CD4-positive, CD25-positive, alpha-beta regulatory T cell (primary cell): ENCODE data around the gene RERE. TPM values are rescaled to one million over a fixed set of nuclear protein-coding genes. Genes with fewer than 3 reads are reported as not detected.
"Not testable (repeated sequence)": the region's sequence is repeated elsewhere in the genome, so short reads cannot be mapped to it uniquely, and the experiment has no call there.

Experiments
- ATAC-seq, 2 donors: fragments of 150-1000 bp; cut with Tn5 transposase; one replicate each; pipeline ENCODE4 v1.10.0; 2021; ENCODE audit warnings: low read depth in 2 of 2, moderate number of reproducible peaks in 2 of 2, moderate library complexity in 1 of 2
- DNase-seq, 3 donors: peaks; one replicate each; pipeline versions ENCODE4 v3.0.0 to v3.0.0-alpha.2; 2012 to 2022; ENCODE audit warnings: mixed read lengths in 1 of 3
- H3K27ac ChIP-seq: one replicate; pipeline ENCODE4 v1.7.0; 2013; ENCODE audit warnings: mild to moderate bottlenecking, low read length; ENCODE audit not compliant: insufficient read depth, poor library complexity, severe bottlenecking
- H3K27me3 ChIP-seq: one replicate; pipeline ENCODE4 v1.7.0; 2013; ENCODE audit warnings: low read length; ENCODE audit not compliant: control insufficient read depth, insufficient read depth
- H3K36me3 ChIP-seq: one replicate; pipeline ENCODE4 v1.7.0; 2013; ENCODE audit warnings: mild to moderate bottlenecking, low read length, moderate library complexity; ENCODE audit not compliant: control insufficient read depth, insufficient read depth
- H3K4me1 ChIP-seq: 2 replicates; pipeline ENCODE4 v1.7.0; 2013; ENCODE audit warnings: mild to moderate bottlenecking, low read length; ENCODE audit not compliant: insufficient read depth, control insufficient read depth, poor library complexity, severe bottlenecking
- H3K4me3 ChIP-seq: one replicate; pipeline ENCODE4 v1.7.0; 2013; ENCODE audit warnings: low read depth, mild to moderate bottlenecking, low read length, moderate library complexity
- H3K9me3 ChIP-seq, 2 experiments: 1 replicate in 1 of 2; 2 replicates in 1 of 2; pipeline ENCODE4 v1.7.0; 2013; ENCODE audit warnings: low read length in 2 of 2, mild to moderate bottlenecking in 1 of 2, moderate library complexity in 1 of 2; ENCODE audit not compliant: control insufficient read depth in 2 of 2
- H3K27ac Mint-ChIP-seq, 3 donors: one replicate each; pipeline ENCODE4 v1.8.0; 2020 to 2022; ENCODE audit warnings: mild to moderate bottlenecking in 3 of 3, mixed read lengths in 3 of 3, moderate library complexity in 2 of 3
- H3K27me3 Mint-ChIP-seq: one replicate; pipeline ENCODE4 v1.8.0; 2022; ENCODE audit warnings: mild to moderate bottlenecking, mixed read lengths
- H3K36me3 Mint-ChIP-seq: one replicate; pipeline ENCODE4 v1.8.0; 2020; ENCODE audit warnings: mixed read lengths
- H3K4me1 Mint-ChIP-seq, 4 donors: one replicate each; pipeline ENCODE4 v1.8.0; 2020 to 2022; ENCODE audit warnings: mixed read lengths in 4 of 4, mild to moderate bottlenecking in 1 of 4
- H3K4me3 Mint-ChIP-seq, 4 donors: one replicate each; pipeline ENCODE4 v1.8.0; 2020 to 2022; ENCODE audit warnings: mild to moderate bottlenecking in 4 of 4, mixed read lengths in 4 of 4, moderate library complexity in 3 of 4
- H3K9me3 Mint-ChIP-seq, 7 donors: one replicate each; pipeline ENCODE4 v1.8.0; 2020 to 2022; ENCODE audit warnings: mixed read lengths in 7 of 7, mild to moderate bottlenecking in 3 of 7, moderate library complexity in 2 of 7
- polyA plus RNA-seq, 4 donors: library from polyadenylated mRNA; unstranded; fragments of 300-500 nt; fragmentation: Illumina TruSeq; gene quantifications; one replicate each; pipeline ENCODE4 v1.2.3, GENCODE V29; 2021
- total RNA-seq: library from RNA; stranded (reverse); gene quantifications from one replicate; pipeline ENCODE4 v1.2.3, GENCODE V29; 2022

Gene RERE
- total and polyA plus RNA-seq, 5 donors from 2014 or later: 3.1 to 127 (median 5.7) TPM

GRCh38 chr1:8599646-8600212, 217.7 kb downstream of the RERE start:
- peak overlapping the region in 1 of 3 donors; percentile 40 for H3K27ac Mint-ChIP-seq
- peaks cover 38 to 67% (median 51%) of the 10 kb centered on the region in 4 donors for H3K4me1 Mint-ChIP-seq

DNA sequence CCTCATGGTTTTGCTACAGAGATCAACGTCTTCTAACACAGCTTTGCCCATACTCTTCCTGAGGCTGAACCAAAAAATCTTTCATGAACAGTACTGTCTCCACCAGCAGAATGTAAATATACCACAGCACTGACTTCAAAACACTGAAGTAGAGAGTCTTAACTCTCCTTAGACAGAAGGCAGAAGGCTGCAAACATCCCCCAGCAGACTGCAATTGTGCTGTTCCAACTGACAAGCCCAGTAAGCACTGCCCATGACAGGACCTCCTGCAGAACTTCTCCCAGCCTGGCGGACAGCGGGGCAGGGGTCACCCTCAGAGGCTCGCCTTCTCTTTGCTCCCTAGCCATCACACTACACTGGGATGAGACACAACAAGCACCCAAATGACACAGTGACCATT, 218.7 kb downstream of the RERE start:
- peaks cover 29 to 63% (median 43%) of the 10 kb centered on the region in 4 donors for H3K4me1 Mint-ChIP-seq
- H3K27me3 Mint-ChIP-seq: no peaks in the 10 kb centered on the region
- Histone ChIP-seq H3K4me3 (no peak overlapping the region), H3K27me3 (no peaks in the 10 kb centered on the region), H3K36me3 (no peaks in the 10 kb centered on the region), H3K27ac (no peak overlapping the region), H3K9me3 (no peaks in the 10 kb centered on the region), H3K4me1 (peaks cover 23% of the 10 kb centered on the region)
- H3K36me3 Mint-ChIP-seq: no peaks in the 10 kb centered on the region
- H3K9me3 Mint-ChIP-seq: peaks cover 0 to 2% (median 0%) of the 10 kb centered on the region in 7 donors
- peak overlapping the region in 1 of 3 donors; percentile 76 for H3K27ac Mint-ChIP-seq
- H3K4me3 Mint-ChIP-seq: no peak overlapping the region
- peak in 1 of 3 donors; percentile 31 for DNase-seq
- ATAC-seq: no peak

More at GRCh38 chr1:8599646-8600212, 217.7 kb downstream of the RERE start:
- no peak for DNase-seq
- ATAC-seq: no peak
- H3K27me3 ChIP-seq: no peaks in the 10 kb centered on the region
- Mint-ChIP-seq H3K4me3 (peak overlapping the region in 1 of 4 donors; percentile 36), H3K9me3 (peaks cover 0 to 2% (median 0%) of the 10 kb centered on the region in 7 donors), H3K27me3 (no peaks in the 10 kb centered on the region), H3K36me3 (no peaks in the 10 kb centered on the region)
- H3K4me3 ChIP-seq: no peak overlapping the region
- H3K36me3 ChIP-seq: no peaks in the 10 kb centered on the region
- no peak overlapping the region for H3K27ac ChIP-seq
- peaks cover 31% of the 10 kb centered on the region for H3K4me1 ChIP-seq
- no peaks in the 10 kb centered on the region for H3K9me3 ChIP-seq

GRCh38 chr1:8598060-8598724, 219.2 kb downstream of the RERE start:
- Mint-ChIP-seq H3K4me3 (no peak overlapping the region), H3K4me1 (peaks cover 26 to 57% (median 40%) of the 10 kb centered on the region in 4 donors), H3K9me3 (peaks cover 0 to 2% (median 0%) of the 10 kb centered on the region in 7 donors), H3K36me3 (no peaks in the 10 kb centered on the region), H3K27ac (peak overlapping the region in 2 of 3 donors; percentile 14 to 76), H3K27me3 (no peaks in the 10 kb centered on the region)
- ATAC-seq (no peak), DNase-seq (no peak)
- no peak overlapping the region for H3K27ac ChIP-seq
- no peak overlapping the region for H3K4me3 ChIP-seq
- H3K4me1 ChIP-seq: peaks cover 17% of the 10 kb centered on the region
- H3K36me3 ChIP-seq: no peaks in the 10 kb centered on the region
- H3K27me3 ChIP-seq: no peaks in the 10 kb centered on the region
- no peaks in the 10 kb centered on the region for H3K9me3 ChIP-seq

- H3K36me3 Mint-ChIP-seq: no peaks in the 10 kb centered on the region
- peaks cover 0 to 2% (median 0%) of the 10 kb centered on the region in 7 donors for H3K9me3 Mint-ChIP-seq
- Histone ChIP-seq H3K36me3 (no peaks in the 10 kb centered on the region), H3K27me3 (no peaks in the 10 kb centered on the region), H3K4me1 (peaks cover 10% of the 10 kb centered on the region), H3K9me3 (no peaks in the 10 kb centered on the region), H3K4me3 (no peak overlapping the region), H3K27ac (no peak overlapping the region)
- H3K4me3 Mint-ChIP-seq: no peak overlapping the region
- H3K4me1 Mint-ChIP-seq: peaks cover 18 to 52% (median 32%) of the 10 kb centered on the region in 4 donors
- DNase-seq: no peak
- H3K27me3 Mint-ChIP-seq: no peaks in the 10 kb centered on the region
- no peak for ATAC-seq
- H3K27ac Mint-ChIP-seq: no peak overlapping the region
Observed at GRCh38 chr1:8597455-8597854, 220.0 kb downstream of the RERE start.

GRCh38 chr1:8595941-8596340, 221.5 kb downstream of the RERE start:
- no peaks in the 10 kb centered on the region for H3K27me3 Mint-ChIP-seq
- peak overlapping the region in 2 of 3 donors; percentile 56 to 61 for H3K27ac Mint-ChIP-seq
- no peak overlapping the region for H3K4me3 Mint-ChIP-seq
- no peak for ATAC-seq
- peak in 1 of 3 donors; percentile 32 for DNase-seq
- no peaks in the 10 kb centered on the region for H3K4me1 ChIP-seq
- no peaks in the 10 kb centered on the region for H3K9me3 ChIP-seq
- H3K36me3 Mint-ChIP-seq: no peaks in the 10 kb centered on the region
- no peaks in the 10 kb centered on the region for H3K27me3 ChIP-seq
- no peak overlapping the region for H3K4me3 ChIP-seq
- no peaks in the 10 kb centered on the region for H3K36me3 ChIP-seq
- H3K4me1 Mint-ChIP-seq: peaks cover 16 to 50% (median 32%) of the 10 kb centered on the region in 4 donors
- no peak overlapping the region for H3K27ac ChIP-seq
- peaks cover 0 to 2% (median 0%) of the 10 kb centered on the region in 7 donors for H3K9me3 Mint-ChIP-seq

DNA sequence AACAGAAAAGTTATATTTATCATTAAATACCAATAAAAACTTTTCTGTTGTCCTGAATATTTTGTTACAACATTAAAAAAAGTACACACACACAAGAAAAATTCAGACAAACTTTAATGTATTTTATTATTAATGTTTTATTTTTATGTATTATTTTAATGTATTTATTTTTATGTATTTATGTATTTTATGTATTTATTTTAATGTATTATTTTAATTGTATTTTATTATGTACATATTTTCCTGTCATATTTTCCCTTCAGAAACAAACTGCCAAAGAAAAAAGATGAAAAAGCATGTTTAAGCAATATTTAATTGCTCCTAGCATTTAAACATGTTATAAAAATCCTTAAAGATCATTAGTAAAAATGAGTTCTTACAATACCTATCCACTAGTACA, 222.1 kb downstream of the RERE start:
- Mint-ChIP-seq H3K27ac (peak overlapping the region in 1 of 3 donors; percentile 61), H3K4me3 (no peak overlapping the region), H3K36me3 (no peaks in the 10 kb centered on the region), H3K27me3 (no peaks in the 10 kb centered on the region), H3K4me1 (peaks cover 16 to 54% (median 34%) of the 10 kb centered on the region in 4 donors), H3K9me3 (peaks cover 0 to 2% (median 0%) of the 10 kb centered on the region in 7 donors)
- Histone ChIP-seq H3K4me1 (no peaks in the 10 kb centered on the region), H3K27me3 (no peaks in the 10 kb centered on the region), H3K9me3 (no peaks in the 10 kb centered on the region), H3K4me3 (no peak overlapping the region), H3K27ac (no peak overlapping the region), H3K36me3 (no peaks in the 10 kb centered on the region)
- no peak for ATAC-seq
- no peak for DNase-seq

- not testable (repeated sequence) for H3K27ac Mint-ChIP-seq, H3K4me3 Mint-ChIP-seq, ATAC-seq
Observed at GRCh38 chr1:8593292-8593691, 224.1 kb downstream of the RERE start.

More at GRCh38 chr1:8593292-8593691, 224.1 kb downstream of the RERE start:
- H3K9me3 Mint-ChIP-seq, DNase-seq, H3K4me3 ChIP-seq, H3K9me3 ChIP-seq, H3K27me3 Mint-ChIP-seq, H3K36me3 Mint-ChIP-seq, H3K36me3 ChIP-seq, H3K27me3 ChIP-seq, H3K27ac ChIP-seq, H3K4me1 ChIP-seq: not testable (repeated sequence)
- peaks cover 11 to 42% (median 18%) of the 10 kb centered on the region in 4 donors for H3K4me1 Mint-ChIP-seq
